Measurements from ENCODE around the gene SPTBN5. TPM values are rescaled to one million over a fixed set of nuclear protein-coding genes. Genes with fewer than 3 reads are reported as not detected.

SPTBN5 gene
- total and polyA plus RNA-seq, 2 experiments from 2014 or later, result 0.57 to 1.1 TPM

- TF ChIP-seq ZNF462 (CRISPR knock-in tag; IDR thresholded peaks at IDR 0.05), result no peak
- TF ChIP-seq ZNF114 (CRISPR knock-in tag; IDR thresholded peaks at IDR 0.05), result no peak
- TF ChIP-seq JUNB (IDR thresholded peaks at IDR 0.05; ENCODE audit: unreplicated experiment), result no peak
- no peak for TF ChIP-seq STAT1 (IDR thresholded peaks at IDR 0.05; ENCODE audit: unreplicated experiment)
- TF ChIP-seq ETS1 (IDR thresholded peaks at IDR 0.05), result no peak
- TF ChIP-seq EZH2phosphoT487 (IDR thresholded peaks at IDR 0.05; ENCODE audit: unreplicated experiment), result no peak
- no peak for TF ChIP-seq ZNF331 (CRISPR knock-in tag; IDR thresholded peaks at IDR 0.05; ENCODE audit: low read depth)
These were observed 43.2 kb downstream of the SPTBN5 start (continued) for GRCh38 chr15:41850482-41851166.

DNA sequence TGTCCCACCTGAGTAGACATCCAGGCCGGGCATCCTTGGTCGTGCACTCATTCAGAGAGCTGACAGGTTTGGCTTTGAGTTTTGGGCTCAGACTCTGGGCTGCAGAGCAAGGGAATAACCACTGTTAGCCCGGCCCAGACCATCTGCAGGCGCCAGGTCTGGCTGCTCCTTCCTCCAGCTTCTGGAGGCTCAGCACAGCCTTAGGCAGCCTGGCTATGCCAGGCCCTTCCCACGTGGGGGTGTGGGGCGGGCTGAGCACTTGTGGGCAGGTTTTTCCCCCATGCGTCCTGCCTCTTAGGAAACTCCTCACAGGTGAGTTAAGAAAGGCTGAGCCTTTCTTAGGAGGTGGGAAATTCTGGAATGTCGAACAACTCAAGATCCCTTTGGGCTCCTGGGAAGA lies 44.0 kb downstream of the SPTBN5 start:
- no peaks in the 10 kb centered on the region for H3K36me3 ChIP-seq (ENCODE audit: insufficient read depth)
- no peaks in the 10 kb centered on the region for H3F3A ChIP-seq (replicated peaks; ENCODE audit: low read depth)
- no peaks in the 10 kb centered on the region; the same call in 2 of the 3 replicates for H3K36me3 Mint-ChIP-seq (ENCODE audit: low read depth)
- no peak overlapping the region for H3K4me3 Mint-ChIP-seq
- DNase-seq (ENCODE audit: low spot score) (no peak), ATAC-seq (peak; percentile 10)
- H3K9me2 ChIP-seq (ENCODE audit: insufficient read depth), result no peaks in the 10 kb centered on the region
- peaks cover 8% of the 10 kb centered on the region for H3K27me3 Mint-ChIP-seq (ENCODE audit: insufficient read depth, low read depth, poor library complexity)
- H3K27ac Mint-ChIP-seq, result no peak overlapping the region
- no peak overlapping the region for H3K4me3 ChIP-seq
- no peaks in the 10 kb centered on the region for H3K79me2 ChIP-seq (replicated peaks; ENCODE audit: insufficient read depth)
- no peaks in the 10 kb centered on the region; the same call in 2 of the 3 replicates for H3K9me3 Mint-ChIP-seq
- no peaks in the 10 kb centered on the region for H3K4me1 Mint-ChIP-seq
- H4K20me1 ChIP-seq (replicated peaks; ENCODE audit: insufficient read depth), result no peaks in the 10 kb centered on the region
- no peak overlapping the region for H3K4me2 ChIP-seq
- H2AFZ ChIP-seq, result no peak overlapping the region
- H3K27me3 ChIP-seq (ENCODE audit: insufficient read depth), result no peaks in the 10 kb centered on the region
- no peaks in the 10 kb centered on the region for H3K4me1 ChIP-seq (ENCODE audit: insufficient read depth)
- no peak overlapping the region for H3K27ac ChIP-seq (ENCODE audit: low read depth)
- TF ChIP-seq, protein P1, sequence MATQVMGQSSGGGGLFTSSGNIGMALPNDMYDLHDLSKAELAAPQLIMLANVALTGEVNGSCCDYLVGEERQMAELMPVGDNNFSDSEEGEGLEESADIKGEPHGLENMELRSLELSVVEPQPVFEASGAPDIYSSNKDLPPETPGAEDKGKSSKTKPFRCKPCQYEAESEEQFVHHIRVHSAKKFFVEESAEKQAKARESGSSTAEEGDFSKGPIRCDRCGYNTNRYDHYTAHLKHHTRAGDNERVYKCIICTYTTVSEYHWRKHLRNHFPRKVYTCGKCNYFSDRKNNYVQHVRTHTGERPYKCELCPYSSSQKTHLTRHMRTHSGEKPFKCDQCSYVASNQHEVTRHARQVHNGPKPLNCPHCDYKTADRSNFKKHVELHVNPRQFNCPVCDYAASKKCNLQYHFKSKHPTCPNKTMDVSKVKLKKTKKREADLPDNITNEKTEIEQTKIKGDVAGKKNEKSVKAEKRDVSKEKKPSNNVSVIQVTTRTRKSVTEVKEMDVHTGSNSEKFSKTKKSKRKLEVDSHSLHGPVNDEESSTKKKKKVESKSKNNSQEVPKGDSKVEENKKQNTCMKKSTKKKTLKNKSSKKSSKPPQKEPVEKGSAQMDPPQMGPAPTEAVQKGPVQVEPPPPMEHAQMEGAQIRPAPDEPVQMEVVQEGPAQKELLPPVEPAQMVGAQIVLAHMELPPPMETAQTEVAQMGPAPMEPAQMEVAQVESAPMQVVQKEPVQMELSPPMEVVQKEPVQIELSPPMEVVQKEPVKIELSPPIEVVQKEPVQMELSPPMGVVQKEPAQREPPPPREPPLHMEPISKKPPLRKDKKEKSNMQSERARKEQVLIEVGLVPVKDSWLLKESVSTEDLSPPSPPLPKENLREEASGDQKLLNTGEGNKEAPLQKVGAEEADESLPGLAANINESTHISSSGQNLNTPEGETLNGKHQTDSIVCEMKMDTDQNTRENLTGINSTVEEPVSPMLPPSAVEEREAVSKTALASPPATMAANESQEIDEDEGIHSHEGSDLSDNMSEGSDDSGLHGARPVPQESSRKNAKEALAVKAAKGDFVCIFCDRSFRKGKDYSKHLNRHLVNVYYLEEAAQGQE (IDR thresholded peaks at IDR 0.05; ENCODE audit: unreplicated experiment), result no peak
